SK-N-SH (cell line): ENCODE results near the gene CCDC81.

Experiments
- EP300 ChIP-seq, 2 experiments: IDR thresholded peaks; 2 replicates each; pipeline versions ENCODE4 v1.4.0 to v1.6.1; 2012; ENCODE audit warnings: borderline replicate concordance in 1 of 2, low read depth in 1 of 2, low read length in 1 of 2
- FOXJ3 ChIP-seq: sonication (generic); formaldehyde crosslinking; IDR thresholded peaks from 2 replicates; pipeline ENCODE4 v1.5.1; 2020; ENCODE audit warnings: mild to moderate bottlenecking, missing genetic modification reagents
- GABPA ChIP-seq: IDR thresholded peaks from 2 replicates; pipeline ENCODE4 v1.4.0; 2012; ENCODE audit warnings: low read depth, mild to moderate bottlenecking
- MAX ChIP-seq: IDR thresholded peaks from 2 replicates; pipeline ENCODE4 v1.4.0; 2012; ENCODE audit warnings: low read depth
- POLR2AphosphoS5 ChIP-seq: IDR thresholded peaks from 2 replicates; pipeline ENCODE4 v1.6.1; 2012; ENCODE audit warnings: low read depth, low read length
- RAD21 ChIP-seq: IDR thresholded peaks from 2 replicates; pipeline ENCODE4 v1.6.1; 2012; ENCODE audit warnings: mild to moderate bottlenecking, low read length
- TAF1 ChIP-seq: IDR thresholded peaks from 2 replicates; pipeline ENCODE4 v1.6.1; 2012; ENCODE audit warnings: low read depth, mild to moderate bottlenecking, low read length, moderate library complexity, borderline replicate concordance
- USF2 ChIP-seq: fragments of 150-350 bp; IDR thresholded peaks from 2 replicates; pipeline ENCODE4 v1.6.1; 2017; ENCODE audit warnings: antibody characterized with exemption, low read length, low read depth, borderline replicate concordance
- TF ChIP-seq, protein P1 (sequence below): fragments of 200-600 bp; sonication (generic); IDR thresholded peaks from 2 replicates; pipeline ENCODE4 v1.6.1; 2017; ENCODE audit warnings: antibody characterized with exemption, mild to moderate bottlenecking, moderate library complexity

- no peak for TF ChIP-seq POLR2AphosphoS5
- no peak for TF ChIP-seq GABPA
- no peak for TF ChIP-seq USF2
- TF ChIP-seq, protein P1, sequence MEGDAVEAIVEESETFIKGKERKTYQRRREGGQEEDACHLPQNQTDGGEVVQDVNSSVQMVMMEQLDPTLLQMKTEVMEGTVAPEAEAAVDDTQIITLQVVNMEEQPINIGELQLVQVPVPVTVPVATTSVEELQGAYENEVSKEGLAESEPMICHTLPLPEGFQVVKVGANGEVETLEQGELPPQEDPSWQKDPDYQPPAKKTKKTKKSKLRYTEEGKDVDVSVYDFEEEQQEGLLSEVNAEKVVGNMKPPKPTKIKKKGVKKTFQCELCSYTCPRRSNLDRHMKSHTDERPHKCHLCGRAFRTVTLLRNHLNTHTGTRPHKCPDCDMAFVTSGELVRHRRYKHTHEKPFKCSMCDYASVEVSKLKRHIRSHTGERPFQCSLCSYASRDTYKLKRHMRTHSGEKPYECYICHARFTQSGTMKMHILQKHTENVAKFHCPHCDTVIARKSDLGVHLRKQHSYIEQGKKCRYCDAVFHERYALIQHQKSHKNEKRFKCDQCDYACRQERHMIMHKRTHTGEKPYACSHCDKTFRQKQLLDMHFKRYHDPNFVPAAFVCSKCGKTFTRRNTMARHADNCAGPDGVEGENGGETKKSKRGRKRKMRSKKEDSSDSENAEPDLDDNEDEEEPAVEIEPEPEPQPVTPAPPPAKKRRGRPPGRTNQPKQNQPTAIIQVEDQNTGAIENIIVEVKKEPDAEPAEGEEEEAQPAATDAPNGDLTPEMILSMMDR = no peak
- TF ChIP-seq MAX = no peak
- TF ChIP-seq TAF1 = no peak
- TF ChIP-seq EP300 (IDR thresholded peaks at IDR 0.05; ENCODE audit: borderline replicate concordance in 1 of 2, low read depth in 1 of 2, low read length in 1 of 2) = no peak
- TF ChIP-seq RAD21 = no peak
- TF ChIP-seq FOXJ3 = no peak
Observed at GRCh38 chr11:86468169-86468568, 93.5 kb downstream of the CCDC81 start.
